Mesenchymal stem cell (in vitro differentiated cells and primary cell): ENCODE measurements around the gene SNX24.
A peak's percentile ranks its signal among the peaks of the same experiment; 100 is the strongest.

Source experiments
- DNase-seq: peaks from one replicate; pipeline ENCODE4 v3.0.0-alpha.2; 2013
- H2AFZ ChIP-seq: one replicate; pipeline ENCODE4 v1.6.1; 2013; ENCODE audit warnings: low read depth, mild to moderate bottlenecking, control low read depth, inconsistent platforms, low read length, moderate library complexity
- H2AK5ac ChIP-seq: 2 replicates; pipeline ENCODE4 v1.6.1; 2013; ENCODE audit warnings: low read length, moderate library complexity, mild to moderate bottlenecking, inconsistent platforms; ENCODE audit not compliant: severe bottlenecking
- H2BK120ac ChIP-seq: one replicate; pipeline ENCODE4 v1.6.1; 2013; ENCODE audit warnings: low read depth, mild to moderate bottlenecking, inconsistent platforms, low read length, moderate library complexity
- H2BK12ac ChIP-seq, 2 experiments: one replicate each; pipeline ENCODE4 v1.6.1; 2013; ENCODE audit warnings: inconsistent platforms in 2 of 2, low read length in 2 of 2, mild to moderate bottlenecking in 2 of 2, moderate library complexity in 2 of 2, control low read depth in 1 of 2
- H2BK15ac ChIP-seq: one replicate; pipeline ENCODE4 v1.6.1; 2013; ENCODE audit warnings: mild to moderate bottlenecking, low read depth, inconsistent platforms; ENCODE audit not compliant: poor library complexity, severe bottlenecking
- H2BK5ac ChIP-seq: 2 replicates; pipeline ENCODE4 v1.6.1; 2013; ENCODE audit warnings: low read depth, mild to moderate bottlenecking, low read length, control low read depth, inconsistent platforms; ENCODE audit not compliant: poor library complexity, severe bottlenecking
- H3K14ac ChIP-seq, 2 experiments: one replicate each; pipeline ENCODE4 v1.6.1; 2013; ENCODE audit warnings: inconsistent platforms in 2 of 2, low read length in 2 of 2, control low read depth in 1 of 2, mild to moderate bottlenecking in 1 of 2, moderate library complexity in 1 of 2
- H3K18ac ChIP-seq, 2 experiments: one replicate each; pipeline ENCODE4 v1.6.1; 2013; ENCODE audit warnings: inconsistent platforms in 2 of 2, low read length in 2 of 2, control low read depth in 1 of 2, low read depth in 1 of 2, mild to moderate bottlenecking in 1 of 2
- H3K23ac ChIP-seq, 2 experiments: one replicate each; pipeline ENCODE4 v1.6.1; 2013; ENCODE audit warnings: inconsistent platforms in 2 of 2, low read length in 2 of 2, mild to moderate bottlenecking in 2 of 2, moderate library complexity in 2 of 2, control low read depth in 1 of 2
- H3K27ac ChIP-seq: 2 replicates; pipeline ENCODE4 v1.5.1; 2013; ENCODE audit warnings: mild to moderate bottlenecking, moderate library complexity, low read length, control low read depth, inconsistent platforms; ENCODE audit not compliant: poor library complexity, severe bottlenecking
- H3K27me3 ChIP-seq, 2 experiments: 2 replicates each; pipeline versions ENCODE4 v1.6.1 to v1.7.0; 2013; ENCODE audit warnings: low read length in 2 of 2, mild to moderate bottlenecking in 2 of 2, moderate library complexity in 2 of 2, control low read depth in 1 of 2, inconsistent platforms in 1 of 2; ENCODE audit not compliant: control insufficient read depth in 1 of 2, insufficient read depth in 1 of 2
- H3K36me3 ChIP-seq, 2 experiments: 2 replicates each; pipeline versions ENCODE4 v1.6.1 to v1.7.0; 2013; ENCODE audit warnings: low read length in 2 of 2, control low read depth in 1 of 2, inconsistent platforms in 1 of 2, low read depth in 1 of 2, mild to moderate bottlenecking in 1 of 2; ENCODE audit not compliant: insufficient read depth in 2 of 2, control insufficient read depth in 1 of 2
- H3K4ac ChIP-seq, 2 experiments: one replicate each; pipeline ENCODE4 v1.6.1; 2013; ENCODE audit warnings: inconsistent platforms in 2 of 2, low read length in 2 of 2, mild to moderate bottlenecking in 2 of 2, moderate library complexity in 2 of 2, control low read depth in 1 of 2, low read depth in 1 of 2
- H3K4me1 ChIP-seq: 2 replicates; pipeline ENCODE4 v1.6.1; 2013; ENCODE audit warnings: low read depth, low read length, control low read depth; ENCODE audit not compliant: control insufficient read depth, insufficient read depth
- H3K4me2 ChIP-seq: 2 replicates; pipeline ENCODE4 v1.6.1; 2013; ENCODE audit warnings: low read length, mild to moderate bottlenecking, inconsistent platforms; ENCODE audit not compliant: poor library complexity, severe bottlenecking
- H3K4me3 ChIP-seq, 2 experiments: 2 replicates each; pipeline versions ENCODE4 v1.5.1 to v1.7.0; 2013; ENCODE audit warnings: low read length in 2 of 2, mild to moderate bottlenecking in 2 of 2, control low read depth in 1 of 2, low read depth in 1 of 2; ENCODE audit not compliant: insufficient read depth in 1 of 2
- H3K79me1 ChIP-seq: replicated peaks from 2 replicates; pipeline ENCODE4 v1.6.1; 2013; ENCODE audit warnings: mild to moderate bottlenecking, control low read depth, low read length, inconsistent platforms; ENCODE audit not compliant: poor library complexity, severe bottlenecking
- H3K9ac ChIP-seq: 2 replicates; pipeline ENCODE4 v1.7.0; 2013; ENCODE audit warnings: mild to moderate bottlenecking, low read length, moderate library complexity
- H3K9me3 ChIP-seq: 2 replicates; pipeline ENCODE4 v1.7.0; 2013; ENCODE audit warnings: mild to moderate bottlenecking, low read length; ENCODE audit not compliant: control insufficient read depth
- H4K8ac ChIP-seq: one replicate; pipeline ENCODE4 v1.6.1; 2013; ENCODE audit warnings: inconsistent platforms, mild to moderate bottlenecking, low read length, moderate library complexity
- H4K91ac ChIP-seq: one replicate; pipeline ENCODE4 v1.6.1; 2013; ENCODE audit warnings: mild to moderate bottlenecking, low read length, inconsistent platforms
- WGBS: methylation state at CpG from one replicate; pipeline ENCODE4 v1.1.7; 2013; ENCODE audit warnings: mixed read lengths; 5-methylcytosine and 5-hydroxymethylcytosine counted together

Gene SNX24

DNA sequence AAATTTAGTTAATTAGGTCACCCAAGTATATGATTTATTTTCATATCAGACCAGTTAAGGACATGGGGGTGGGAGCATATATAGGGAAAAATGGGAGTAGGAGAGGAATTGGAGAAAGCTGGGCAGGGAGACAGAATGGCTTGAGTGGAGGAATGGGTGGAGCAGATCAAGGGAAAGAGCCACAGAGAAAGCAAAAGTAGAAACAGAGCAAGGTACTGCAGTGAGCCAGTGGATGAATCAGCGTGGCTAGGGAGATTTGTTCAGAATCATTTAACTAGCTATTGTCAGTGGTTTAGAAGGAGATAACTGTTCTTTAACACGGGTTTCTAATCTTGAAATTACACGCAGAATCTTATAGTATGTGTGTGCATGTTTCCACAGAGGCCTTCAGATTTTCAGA is 37.4 kb downstream of the SNX24 start:
- Histone ChIP-seq H2BK12ac (no peak overlapping the region), H4K8ac (no peak overlapping the region), H2BK120ac (no peak overlapping the region), H3K4me1 (peaks cover 1% of the 10 kb centered on the region), H3K4ac (no peak overlapping the region), H4K91ac (no peak overlapping the region), H3K27ac (no peak overlapping the region), H3K4me2 (no peak overlapping the region), H2AFZ (no peak overlapping the region), H3K36me3 (no peaks in the 10 kb centered on the region), H3K18ac (no peak overlapping the region), H3K9me3 (no peaks in the 10 kb centered on the region), H3K9ac (peak overlapping the region; percentile 52), H3K79me1 (peaks cover 42% of the 10 kb centered on the region), H3K23ac (no peak overlapping the region), H2BK15ac (no peak overlapping the region), H3K14ac (no peak overlapping the region), H2AK5ac (no peak overlapping the region), H2BK5ac (no peak overlapping the region), H3K27me3 (no peaks in the 10 kb centered on the region), H3K4me3 (no peak overlapping the region)
- 90% methylated on average over 2 of the region's 3 CpGs for WGBS
- DNase-seq = peak; percentile 40

DNA sequence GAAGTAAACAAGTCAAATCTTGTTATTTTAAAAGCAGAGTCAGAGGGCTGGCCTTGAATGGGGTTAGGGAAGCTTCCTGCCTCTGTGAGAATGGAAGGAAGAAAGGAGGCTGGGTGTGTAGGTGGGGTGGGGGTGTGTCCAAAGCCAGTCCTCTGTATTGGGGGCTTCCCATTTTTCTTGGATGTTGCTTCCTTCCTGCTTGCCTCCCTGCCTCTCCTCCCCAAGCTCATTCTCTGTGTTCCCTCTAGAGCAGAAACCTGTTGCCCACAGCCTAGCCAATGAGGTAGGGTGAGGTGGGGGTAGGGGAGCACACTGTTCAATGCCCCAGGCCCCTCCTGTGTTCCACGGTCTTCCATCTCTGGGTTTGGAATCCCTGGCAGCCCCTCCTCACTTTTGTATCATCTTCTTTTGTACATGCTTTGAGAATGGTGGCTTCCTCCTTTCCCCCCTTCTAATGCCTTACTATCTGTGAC is 39.7 kb downstream of the SNX24 start:
- Histone ChIP-seq H3K14ac (no peak overlapping the region), H3K79me1 (peaks cover 34% of the 10 kb centered on the region), H3K23ac (no peak overlapping the region), H2AK5ac (no peak overlapping the region), H3K4me3 (no peak overlapping the region), H3K4ac (no peak overlapping the region), H2BK12ac (no peak overlapping the region), H3K9me3 (no peaks in the 10 kb centered on the region), H3K27me3 (no peaks in the 10 kb centered on the region), H2BK5ac (no peak overlapping the region), H2BK120ac (no peak overlapping the region), H3K4me1 (peaks cover 1% of the 10 kb centered on the region), H3K36me3 (no peaks in the 10 kb centered on the region), H3K27ac (no peak overlapping the region), H4K8ac (peak overlapping the region; percentile 9), H3K18ac (peak overlapping the region in 1 of 2 experiments; percentile 54), H4K91ac (no peak overlapping the region), H2BK15ac (no peak overlapping the region), H3K4me2 (no peak overlapping the region), H3K9ac (no peak overlapping the region), H2AFZ (no peak overlapping the region)
- 38% methylated on average over 1 of the region's 1 CpG for WGBS
- no peak for DNase-seq

DNA sequence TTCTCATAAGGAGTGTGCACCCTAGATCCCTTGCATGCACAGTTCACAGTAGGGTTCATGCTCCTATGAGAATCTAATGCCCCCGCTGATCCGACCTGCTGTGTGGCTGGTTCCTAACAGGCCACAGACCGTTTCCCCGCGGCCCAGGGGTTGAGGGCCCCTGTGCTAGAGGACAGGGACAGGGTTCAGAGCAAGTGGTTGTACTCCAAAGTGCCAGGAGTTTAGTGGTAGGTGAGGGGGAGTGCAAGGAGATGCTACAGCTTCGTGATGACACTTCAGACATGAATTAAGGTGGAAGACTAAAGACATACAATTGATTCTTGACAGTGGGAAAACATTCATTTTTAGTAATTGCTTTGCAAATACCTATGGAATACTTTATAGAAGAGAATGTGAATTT is 40.5 kb downstream of the SNX24 start:
- 96% methylated on average over 6 of the region's 6 CpGs for WGBS
- no peak overlapping the region for H2BK12ac ChIP-seq

DNA sequence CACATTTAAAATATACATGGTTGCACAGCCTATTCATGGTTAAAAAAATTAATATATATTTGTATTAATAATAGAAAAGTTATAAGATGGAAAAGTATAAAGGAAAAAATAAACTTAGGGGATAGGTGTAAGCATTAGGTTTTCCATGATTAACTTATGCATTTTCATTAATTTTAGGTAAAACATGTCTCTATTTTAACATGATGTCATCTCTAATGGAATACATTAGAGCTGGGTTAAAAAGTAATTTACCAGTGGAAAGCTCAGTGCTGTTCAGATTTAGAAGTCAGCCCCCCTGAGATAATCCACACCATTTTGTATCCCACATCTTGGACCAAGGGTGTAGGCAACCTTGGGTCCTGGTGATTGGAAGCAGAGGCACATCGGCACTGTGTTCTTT is 49.7 kb downstream of the SNX24 start:
- no peak overlapping the region for H3K4me3 ChIP-seq
- H3K4me2 ChIP-seq = no peak overlapping the region
- no peak overlapping the region for H3K23ac ChIP-seq
- H3K18ac ChIP-seq = no peak overlapping the region
- no peak overlapping the region for H2BK120ac ChIP-seq
- no peak overlapping the region for H4K8ac ChIP-seq
- H2BK5ac ChIP-seq = no peak overlapping the region
- no peak overlapping the region for H3K4ac ChIP-seq
- no peak overlapping the region for H3K14ac ChIP-seq
- H3K4me1 ChIP-seq = peaks cover 3% of the 10 kb centered on the region
- no peak overlapping the region for H4K91ac ChIP-seq
- WGBS = 100% methylated on average over 1 of the region's 1 CpG
- H2BK15ac ChIP-seq = no peak overlapping the region
- H3K27me3 ChIP-seq = no peaks in the 10 kb centered on the region
- H3K27ac ChIP-seq = no peak overlapping the region
- H3K9ac ChIP-seq = no peak overlapping the region
- H3K79me1 ChIP-seq = peaks cover 17% of the 10 kb centered on the region
- no peaks in the 10 kb centered on the region for H3K9me3 ChIP-seq
- H3K36me3 ChIP-seq = no peaks in the 10 kb centered on the region
- no peak overlapping the region for H2AK5ac ChIP-seq
- peak overlapping the region in 1 of 2 experiments; percentile 52 for H2BK12ac ChIP-seq
- DNase-seq = no peak
- H2AFZ ChIP-seq = no peak overlapping the region

More for the DNA sequence above, 40.5 kb downstream of the SNX24 start:
- Histone ChIP-seq H3K14ac (no peak overlapping the region), H3K9ac (no peak overlapping the region), H2BK15ac (no peak overlapping the region), H3K4me2 (no peak overlapping the region), H2BK5ac (no peak overlapping the region), H3K4ac (no peak overlapping the region), H3K27ac (no peak overlapping the region), H3K23ac (no peak overlapping the region), H3K79me1 (peaks cover 32% of the 10 kb centered on the region), H4K91ac (peak overlapping the region; percentile 25), H2AK5ac (no peak overlapping the region), H3K27me3 (no peaks in the 10 kb centered on the region), H2BK120ac (no peak overlapping the region), H3K9me3 (no peaks in the 10 kb centered on the region), H3K4me3 (no peak overlapping the region), H2AFZ (no peak overlapping the region), H3K18ac (no peak overlapping the region), H3K36me3 (no peaks in the 10 kb centered on the region), H4K8ac (no peak overlapping the region), H3K4me1 (peaks cover 1% of the 10 kb centered on the region)
- no peak for DNase-seq
